ENCODE measurements around the gene FOXI3.

Gene FOXI3

GRCh38 chr2:88398180-88398579, 54.3 kb downstream of the FOXI3 start:
- H3K36me3 Mint-ChIP-seq (ENCODE audit: low read depth): no peaks in the 10 kb centered on the region
- no peaks in the 10 kb centered on the region for H3K4me1 Mint-ChIP-seq
- no peak overlapping the region for H3K4me3 Mint-ChIP-seq
- DNase-seq: no peak
- ATAC-seq: no peak
- no peaks in the 10 kb centered on the region for H3K9me3 Mint-ChIP-seq
- peaks cover 21% of the 10 kb centered on the region for H3K27me3 Mint-ChIP-seq
- H3K27ac Mint-ChIP-seq: no peak overlapping the region
